HL-60 (cell line): ENCODE results near the gene SYK.

ENCODE experiments used
- DNase-seq, 2 experiments: peaks; one replicate each; pipeline ENCODE4 v3.0.0-alpha.2; 2010 to 2020; ENCODE audit warnings: low read depth in 1 of 2, low spot score in 1 of 2
- H3K27ac ChIP-seq: fragments of 250-450 bp; sonication (Bioruptor Pico); replicated peaks from 2 replicates; pipeline ENCODE4 v1.5.1; 2020; ENCODE audit warnings: mild to moderate bottlenecking, moderate library complexity
- H3K27me3 ChIP-seq: fragments of 250-450 bp; sonication (Bioruptor Pico); 2 replicates; pipeline ENCODE4 v1.5.1; 2021; ENCODE audit warnings: mild to moderate bottlenecking, moderate library complexity; ENCODE audit not compliant: insufficient read depth, poor library complexity, severe bottlenecking
- H3K4me3 ChIP-seq: replicated peaks from 2 replicates; pipeline ENCODE4 v1.5.1; 2011; ENCODE audit warnings: mild to moderate bottlenecking, control low read depth, low read length; ENCODE audit not compliant: insufficient read depth
- GABPA ChIP-seq: IDR thresholded peaks from 2 replicates; pipeline ENCODE4 v1.6.1; 2012; ENCODE audit warnings: low read depth
- POLR2AphosphoS5 ChIP-seq: IDR thresholded peaks from 2 replicates; pipeline ENCODE4 v1.6.1; 2012; ENCODE audit warnings: low read depth
- SPI1 ChIP-seq: IDR thresholded peaks from 2 replicates; pipeline ENCODE4 v1.6.1; 2012; ENCODE audit warnings: low read depth, mild to moderate bottlenecking, borderline replicate concordance
- TF ChIP-seq, protein P1 (sequence below): IDR thresholded peaks from one replicate; pipeline ENCODE4 v1.5.1; 2011; ENCODE audit warnings: low read length, control low read depth, inconsistent platforms; ENCODE audit not compliant: insufficient read depth
- TF ChIP-seq, protein P2 (sequence below): IDR thresholded peaks from 2 replicates; pipeline ENCODE4 v1.6.1; 2012; ENCODE audit warnings: low read depth; ENCODE audit not compliant: insufficient replicate concordance

SYK gene

DNA sequence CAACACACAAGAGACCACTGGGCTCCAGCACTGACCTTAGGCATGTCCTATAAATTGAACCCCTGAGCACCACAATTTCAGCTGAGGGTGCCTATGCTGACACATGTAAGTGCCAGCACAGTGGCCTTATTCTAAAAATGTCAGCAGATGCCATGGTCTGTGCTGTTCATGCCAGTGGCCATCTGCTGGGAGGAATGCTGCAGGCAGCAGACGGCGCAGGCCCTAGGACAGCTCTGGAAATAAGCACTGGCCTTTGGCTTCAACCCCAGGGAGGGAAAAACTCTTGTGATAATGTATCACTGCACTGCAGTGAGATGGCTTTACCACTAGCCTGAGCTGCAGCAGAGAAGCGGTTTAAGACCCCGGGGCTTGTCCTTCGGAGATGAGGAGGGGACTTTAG lies 98.5 kb downstream of the SYK start:
- Histone ChIP-seq H3K27me3 (no peaks in the 10 kb centered on the region), H3K27ac (no peak overlapping the region), H3K4me3 (no peak overlapping the region)
- TF ChIP-seq, protein P1, sequence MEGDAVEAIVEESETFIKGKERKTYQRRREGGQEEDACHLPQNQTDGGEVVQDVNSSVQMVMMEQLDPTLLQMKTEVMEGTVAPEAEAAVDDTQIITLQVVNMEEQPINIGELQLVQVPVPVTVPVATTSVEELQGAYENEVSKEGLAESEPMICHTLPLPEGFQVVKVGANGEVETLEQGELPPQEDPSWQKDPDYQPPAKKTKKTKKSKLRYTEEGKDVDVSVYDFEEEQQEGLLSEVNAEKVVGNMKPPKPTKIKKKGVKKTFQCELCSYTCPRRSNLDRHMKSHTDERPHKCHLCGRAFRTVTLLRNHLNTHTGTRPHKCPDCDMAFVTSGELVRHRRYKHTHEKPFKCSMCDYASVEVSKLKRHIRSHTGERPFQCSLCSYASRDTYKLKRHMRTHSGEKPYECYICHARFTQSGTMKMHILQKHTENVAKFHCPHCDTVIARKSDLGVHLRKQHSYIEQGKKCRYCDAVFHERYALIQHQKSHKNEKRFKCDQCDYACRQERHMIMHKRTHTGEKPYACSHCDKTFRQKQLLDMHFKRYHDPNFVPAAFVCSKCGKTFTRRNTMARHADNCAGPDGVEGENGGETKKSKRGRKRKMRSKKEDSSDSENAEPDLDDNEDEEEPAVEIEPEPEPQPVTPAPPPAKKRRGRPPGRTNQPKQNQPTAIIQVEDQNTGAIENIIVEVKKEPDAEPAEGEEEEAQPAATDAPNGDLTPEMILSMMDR = no peak
- TF ChIP-seq GABPA (no peak), POLR2AphosphoS5 (no peak), SPI1 (no peak)
- TF ChIP-seq, protein P2, sequence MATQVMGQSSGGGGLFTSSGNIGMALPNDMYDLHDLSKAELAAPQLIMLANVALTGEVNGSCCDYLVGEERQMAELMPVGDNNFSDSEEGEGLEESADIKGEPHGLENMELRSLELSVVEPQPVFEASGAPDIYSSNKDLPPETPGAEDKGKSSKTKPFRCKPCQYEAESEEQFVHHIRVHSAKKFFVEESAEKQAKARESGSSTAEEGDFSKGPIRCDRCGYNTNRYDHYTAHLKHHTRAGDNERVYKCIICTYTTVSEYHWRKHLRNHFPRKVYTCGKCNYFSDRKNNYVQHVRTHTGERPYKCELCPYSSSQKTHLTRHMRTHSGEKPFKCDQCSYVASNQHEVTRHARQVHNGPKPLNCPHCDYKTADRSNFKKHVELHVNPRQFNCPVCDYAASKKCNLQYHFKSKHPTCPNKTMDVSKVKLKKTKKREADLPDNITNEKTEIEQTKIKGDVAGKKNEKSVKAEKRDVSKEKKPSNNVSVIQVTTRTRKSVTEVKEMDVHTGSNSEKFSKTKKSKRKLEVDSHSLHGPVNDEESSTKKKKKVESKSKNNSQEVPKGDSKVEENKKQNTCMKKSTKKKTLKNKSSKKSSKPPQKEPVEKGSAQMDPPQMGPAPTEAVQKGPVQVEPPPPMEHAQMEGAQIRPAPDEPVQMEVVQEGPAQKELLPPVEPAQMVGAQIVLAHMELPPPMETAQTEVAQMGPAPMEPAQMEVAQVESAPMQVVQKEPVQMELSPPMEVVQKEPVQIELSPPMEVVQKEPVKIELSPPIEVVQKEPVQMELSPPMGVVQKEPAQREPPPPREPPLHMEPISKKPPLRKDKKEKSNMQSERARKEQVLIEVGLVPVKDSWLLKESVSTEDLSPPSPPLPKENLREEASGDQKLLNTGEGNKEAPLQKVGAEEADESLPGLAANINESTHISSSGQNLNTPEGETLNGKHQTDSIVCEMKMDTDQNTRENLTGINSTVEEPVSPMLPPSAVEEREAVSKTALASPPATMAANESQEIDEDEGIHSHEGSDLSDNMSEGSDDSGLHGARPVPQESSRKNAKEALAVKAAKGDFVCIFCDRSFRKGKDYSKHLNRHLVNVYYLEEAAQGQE = no peak
- DNase-seq = no peak

GRCh38 chr9:90901933-90902332 lies 100.3 kb downstream of the SYK start:
- Histone ChIP-seq H3K27me3 (no peaks in the 10 kb centered on the region), H3K27ac (no peak overlapping the region), H3K4me3 (no peak overlapping the region)
- DNase-seq = no peak
- TF ChIP-seq SPI1 (no peak), POLR2AphosphoS5 (no peak), GABPA (no peak)
- TF ChIP-seq, protein P2 = no peak
- TF ChIP-seq, protein P1 = no peak

DNA sequence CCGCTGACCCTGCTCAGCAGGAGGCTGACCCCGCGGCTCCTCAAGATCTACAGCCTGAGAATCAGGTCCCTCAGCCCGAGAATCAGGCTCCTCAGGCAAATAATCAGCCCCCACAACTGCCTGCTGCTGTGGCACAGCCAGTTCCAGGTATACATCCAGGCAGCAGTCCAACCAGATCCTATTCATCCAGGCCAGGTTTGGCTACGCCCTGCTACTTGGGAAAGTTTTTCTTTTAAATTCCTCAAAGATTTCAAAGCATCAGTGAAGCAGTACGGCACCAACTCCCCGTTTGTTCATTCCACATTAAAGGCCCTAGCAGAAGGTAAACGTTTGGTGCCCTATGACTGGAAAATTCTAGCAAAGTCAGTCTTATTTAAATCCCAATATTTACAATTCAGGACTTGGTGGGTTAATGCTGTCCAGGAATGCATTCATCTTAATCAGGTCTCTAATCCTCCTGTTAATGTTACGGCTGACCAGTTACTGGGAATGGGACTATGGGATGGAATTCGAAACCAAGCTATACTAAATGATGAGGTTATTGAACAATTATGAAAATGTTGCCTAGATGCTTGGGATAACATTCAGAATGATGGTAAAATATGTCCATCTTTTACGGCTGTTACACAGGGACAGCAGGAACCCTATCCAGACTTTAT lies 102.3 kb downstream of the SYK start:
- TF ChIP-seq, protein P1 = no peak
- TF ChIP-seq GABPA = no peak
- no peak for TF ChIP-seq POLR2AphosphoS5
- TF ChIP-seq, protein P2 = no peak
- no peak for TF ChIP-seq SPI1
- no peak overlapping the region for H3K4me3 ChIP-seq
- H3K27me3 ChIP-seq = no peaks in the 10 kb centered on the region
- DNase-seq = no peak
- H3K27ac ChIP-seq = no peak overlapping the region
